Stimulated activated naive CD8-positive, alpha-beta T cell treated with anti-CD3 and anti-CD28 coated beads, Interleukin-15, amount 100 ng/mL, for 72 hours (primary cell): ENCODE results near the gene ZSCAN5A.

Experiments used
- ATAC-seq: fragments of 150-1000 bp; cut with Tn5 transposase; 2 replicates; pipeline ENCODE4 v1.10.0; 2021; ENCODE audit warnings: mild to moderate bottlenecking, moderate library complexity
- DNase-seq, 2 donors: peaks; one replicate each; pipeline ENCODE4 v3.0.0; 2021 to 2022
- H3K27ac Mint-ChIP-seq, 2 donors: one replicate each; pipeline ENCODE4 v1.8.0; 2022; ENCODE audit warnings: mild to moderate bottlenecking in 2 of 2, mixed read lengths in 2 of 2, moderate library complexity in 2 of 2
- H3K27me3 Mint-ChIP-seq: one replicate; pipeline ENCODE4 v1.8.0; 2022; ENCODE audit warnings: mixed read lengths
- H3K4me1 Mint-ChIP-seq: one replicate; pipeline ENCODE4 v1.8.0; 2022; ENCODE audit warnings: mild to moderate bottlenecking, mixed read lengths
- H3K4me3 Mint-ChIP-seq, 2 donors: one replicate each; pipeline ENCODE4 v1.8.0; 2022; ENCODE audit warnings: mild to moderate bottlenecking in 2 of 2, mixed read lengths in 2 of 2, moderate library complexity in 1 of 2
- H3K9me3 Mint-ChIP-seq, 2 donors: one replicate each; pipeline ENCODE4 v1.8.0; 2022; ENCODE audit warnings: mixed read lengths in 2 of 2

Gene ZSCAN5A

DNA sequence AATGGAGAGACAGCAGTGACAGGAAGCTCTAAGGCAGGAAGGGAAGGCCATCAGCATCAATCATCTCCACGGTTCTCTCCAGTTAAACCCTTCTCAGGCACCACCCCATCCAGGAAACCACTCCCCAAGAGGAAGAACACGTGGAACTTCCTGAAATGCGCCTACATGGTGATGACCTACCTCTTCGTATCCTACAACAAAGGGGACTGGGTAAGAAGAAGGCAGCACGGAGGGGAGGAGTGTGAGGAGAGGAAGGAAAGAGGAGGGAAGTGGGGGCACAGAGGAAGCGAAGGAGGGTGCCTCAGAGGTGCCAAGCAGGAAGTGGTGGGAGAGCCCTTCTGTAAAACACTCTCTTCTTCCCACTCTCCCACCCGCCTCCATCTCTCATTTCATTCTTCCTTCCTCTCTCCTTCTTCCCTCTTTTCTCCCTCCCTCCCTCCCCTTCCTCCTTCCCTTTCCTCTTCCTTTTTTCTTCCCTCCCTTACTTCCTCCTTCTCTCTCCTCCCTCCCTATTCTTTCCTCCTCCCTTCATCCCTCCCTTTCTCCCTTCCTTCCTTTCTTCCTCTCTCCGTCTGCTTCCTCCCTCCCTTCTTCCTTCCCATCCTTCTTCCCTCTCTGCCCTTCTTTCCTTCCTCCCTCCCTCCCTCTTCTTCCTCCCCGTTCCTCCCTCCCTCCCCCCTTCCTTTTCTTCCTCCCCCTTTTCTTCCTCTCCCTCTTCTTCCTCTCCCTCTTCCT, 12.6 kb downstream of the ZSCAN5A start:
- no peak for ATAC-seq
- peak overlapping the region; percentile 37 to 57 for H3K4me3 Mint-ChIP-seq
- H3K27ac Mint-ChIP-seq = peak overlapping the region; percentile 76 to 89

GRCh38 chr19:56301155-56301554, 13.5 kb downstream of the ZSCAN5A start:
- DNase-seq (no peak), ATAC-seq (no peak)
- H3K4me3 Mint-ChIP-seq = no peak overlapping the region
- peaks cover 25% of the 10 kb centered on the region for H3K4me1 Mint-ChIP-seq
- H3K27ac Mint-ChIP-seq = peak overlapping the region in 1 of 2 donors; percentile 76
- H3K9me3 Mint-ChIP-seq = peaks cover 0 to 7% of the 10 kb centered on the region in 2 donors
- H3K27me3 Mint-ChIP-seq = no peaks in the 10 kb centered on the region

More for the DNA sequence above, 12.6 kb downstream of the ZSCAN5A start:
- H3K27me3 Mint-ChIP-seq = no peaks in the 10 kb centered on the region
- peaks cover 0 to 7% of the 10 kb centered on the region in 2 donors for H3K9me3 Mint-ChIP-seq
- H3K4me1 Mint-ChIP-seq = peaks cover 25% of the 10 kb centered on the region
- no peak for DNase-seq

DNA sequence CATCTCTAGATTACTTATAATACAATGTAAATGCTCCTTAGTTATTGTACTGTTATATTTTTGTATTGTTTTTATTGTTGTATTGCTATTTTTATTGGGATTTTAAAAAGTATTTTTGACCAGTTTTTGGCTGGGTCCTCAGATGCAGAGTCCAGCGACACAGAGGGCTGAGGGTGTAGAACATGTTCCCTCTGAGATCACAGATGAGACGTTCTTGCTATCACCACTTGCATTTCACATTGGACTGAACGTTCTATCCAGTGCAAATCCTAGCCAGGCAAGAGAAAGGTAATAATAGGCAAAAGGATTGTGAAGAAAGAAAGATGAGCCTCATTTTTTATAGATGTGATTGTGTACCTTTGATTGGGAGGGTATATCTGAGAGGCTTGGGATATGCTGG, 15.0 kb downstream of the ZSCAN5A start:
- H3K9me3 Mint-ChIP-seq = peaks cover 0 to 7% of the 10 kb centered on the region in 2 donors
- no peak overlapping the region for H3K27ac Mint-ChIP-seq
- no peak overlapping the region for H3K4me3 Mint-ChIP-seq
- H3K27me3 Mint-ChIP-seq = no peaks in the 10 kb centered on the region
- DNase-seq = no peak
- peaks cover 25% of the 10 kb centered on the region for H3K4me1 Mint-ChIP-seq
- ATAC-seq = no peak

GRCh38 chr19:56297010-56297409, 17.6 kb downstream of the ZSCAN5A start:
- no peak for ATAC-seq
- peaks cover 7% of the 10 kb centered on the region for H3K4me1 Mint-ChIP-seq
- H3K27ac Mint-ChIP-seq = no peak overlapping the region

GRCh38 chr19:56295531-56296455, 18.8 kb downstream of the ZSCAN5A start:
- H3K27ac Mint-ChIP-seq = peak overlapping the region in 1 of 2 donors; percentile 61
- H3K4me3 Mint-ChIP-seq = no peak overlapping the region
- no peaks in the 10 kb centered on the region for H3K4me1 Mint-ChIP-seq
- no peak for DNase-seq
- ATAC-seq = no peak
- H3K9me3 Mint-ChIP-seq = no peaks in the 10 kb centered on the region
- H3K27me3 Mint-ChIP-seq = no peaks in the 10 kb centered on the region

More at GRCh38 chr19:56297010-56297409, 17.6 kb downstream of the ZSCAN5A start:
- peaks cover 0 to 7% of the 10 kb centered on the region in 2 donors for H3K9me3 Mint-ChIP-seq
- DNase-seq = no peak
- no peaks in the 10 kb centered on the region for H3K27me3 Mint-ChIP-seq
- no peak overlapping the region for H3K4me3 Mint-ChIP-seq

DNA sequence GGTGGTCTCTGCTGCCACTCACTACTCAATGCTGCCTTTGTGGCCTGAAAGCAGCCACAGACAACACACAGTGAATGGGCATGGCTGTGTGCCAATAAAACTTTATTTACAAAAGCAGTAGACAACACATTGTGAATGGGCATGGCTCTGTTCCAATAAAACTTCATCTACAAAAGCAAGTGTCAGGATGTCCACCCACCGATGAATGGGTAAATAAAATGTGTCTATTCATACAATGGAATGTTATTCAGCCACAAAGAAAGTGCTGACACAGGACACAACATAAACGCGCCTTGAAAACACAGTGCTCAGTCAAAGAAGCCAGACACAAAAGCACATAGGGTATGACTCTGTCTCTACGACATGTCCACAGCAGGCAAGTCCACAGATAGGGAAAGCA, 20.1 kb downstream of the ZSCAN5A start:
- Mint-ChIP-seq H3K4me1 (no peaks in the 10 kb centered on the region), H3K9me3 (no peaks in the 10 kb centered on the region), H3K27me3 (no peaks in the 10 kb centered on the region), H3K27ac (peak overlapping the region in 1 of 2 donors; percentile 19), H3K4me3 (no peak overlapping the region)
- DNase-seq = no peak
- no peak for ATAC-seq

GRCh38 chr19:56291867-56292266, 22.8 kb downstream of the ZSCAN5A start:
- Mint-ChIP-seq H3K4me1 (no peaks in the 10 kb centered on the region), H3K4me3 (no peak overlapping the region), H3K9me3 (no peaks in the 10 kb centered on the region), H3K27me3 (no peaks in the 10 kb centered on the region), H3K27ac (no peak overlapping the region)
- DNase-seq = no peak
- peak; percentile 58 for ATAC-seq

- H3K4me3 Mint-ChIP-seq = no peak overlapping the region
- no peaks in the 10 kb centered on the region for H3K9me3 Mint-ChIP-seq
These were observed 24.5 kb downstream of the ZSCAN5A start for GRCh38 chr19:56290104-56290503.

GRCh38 chr19:56284746-56285145, 29.9 kb downstream of the ZSCAN5A start:
- DNase-seq = no peak
- no peak for ATAC-seq
- H3K9me3 Mint-ChIP-seq = no peaks in the 10 kb centered on the region
- H3K27me3 Mint-ChIP-seq = no peaks in the 10 kb centered on the region
- no peaks in the 10 kb centered on the region for H3K4me1 Mint-ChIP-seq
- H3K27ac Mint-ChIP-seq = no peak overlapping the region
- no peak overlapping the region for H3K4me3 Mint-ChIP-seq

More at GRCh38 chr19:56290104-56290503, 24.5 kb downstream of the ZSCAN5A start:
- ATAC-seq (no peak), DNase-seq (no peak)
- Mint-ChIP-seq H3K4me1 (no peaks in the 10 kb centered on the region), H3K27me3 (no peaks in the 10 kb centered on the region), H3K27ac (no peak overlapping the region)

DNA sequence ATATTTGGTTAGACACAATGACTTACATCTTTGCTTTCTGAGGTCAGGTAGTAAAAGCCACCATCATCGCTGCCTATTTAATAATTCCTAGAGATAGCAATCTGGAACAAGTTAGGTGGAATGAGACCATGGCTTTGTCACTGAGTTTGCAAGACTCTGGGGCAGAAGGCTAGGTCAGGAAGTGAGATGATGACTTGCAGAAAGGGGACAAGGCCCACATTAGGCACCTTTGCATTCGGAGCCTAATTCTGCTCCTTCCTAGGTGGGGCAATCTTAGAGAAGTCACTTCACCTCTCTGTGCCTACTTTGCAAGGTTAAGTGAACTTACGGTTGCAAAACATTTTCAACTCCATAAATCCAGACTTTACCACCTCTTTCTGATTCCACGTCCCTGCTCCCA, 31.8 kb downstream of the ZSCAN5A start:
- Mint-ChIP-seq H3K4me3 (no peak overlapping the region), H3K4me1 (no peaks in the 10 kb centered on the region), H3K9me3 (no peaks in the 10 kb centered on the region), H3K27ac (no peak overlapping the region), H3K27me3 (no peaks in the 10 kb centered on the region)
- no peak for ATAC-seq
- no peak for DNase-seq

- no peaks in the 10 kb centered on the region for H3K9me3 Mint-ChIP-seq
- no peak for DNase-seq
- H3K27ac Mint-ChIP-seq = no peak overlapping the region
- no peaks in the 10 kb centered on the region for H3K4me1 Mint-ChIP-seq
- H3K27me3 Mint-ChIP-seq = no peaks in the 10 kb centered on the region
- no peak for ATAC-seq
- H3K4me3 Mint-ChIP-seq = no peak overlapping the region
These were observed 41.0 kb downstream of the ZSCAN5A start for GRCh38 chr19:56273563-56274117.

- no peak within 1 kb of the TSS for H3K4me3 Mint-ChIP-seq
- no peak for DNase-seq
- H3K27me3 Mint-ChIP-seq = no peaks in the 10 kb centered on the region
- H3K27ac Mint-ChIP-seq = no peak within 1 kb of the TSS
- ATAC-seq = no peak
- no peaks in the 10 kb centered on the region for H3K9me3 Mint-ChIP-seq
- H3K4me1 Mint-ChIP-seq = no peaks in the 10 kb centered on the region
These were observed 42.4 kb downstream of the ZSCAN5A start, which contains the start of gene EDDM13 for GRCh38 chr19:56272161-56272798. EDDM13 (plus strand) TSS chr19:56272748; CDS start chr19:56272835, 87 bp downstream.

GRCh38 chr19:56271151-56271550, 43.5 kb downstream of the ZSCAN5A start:
- Mint-ChIP-seq H3K27me3 (no peaks in the 10 kb centered on the region), H3K27ac (no peak overlapping the region), H3K9me3 (no peaks in the 10 kb centered on the region), H3K4me1 (no peaks in the 10 kb centered on the region), H3K4me3 (no peak overlapping the region)
- ATAC-seq (no peak), DNase-seq (no peak)

DNA sequence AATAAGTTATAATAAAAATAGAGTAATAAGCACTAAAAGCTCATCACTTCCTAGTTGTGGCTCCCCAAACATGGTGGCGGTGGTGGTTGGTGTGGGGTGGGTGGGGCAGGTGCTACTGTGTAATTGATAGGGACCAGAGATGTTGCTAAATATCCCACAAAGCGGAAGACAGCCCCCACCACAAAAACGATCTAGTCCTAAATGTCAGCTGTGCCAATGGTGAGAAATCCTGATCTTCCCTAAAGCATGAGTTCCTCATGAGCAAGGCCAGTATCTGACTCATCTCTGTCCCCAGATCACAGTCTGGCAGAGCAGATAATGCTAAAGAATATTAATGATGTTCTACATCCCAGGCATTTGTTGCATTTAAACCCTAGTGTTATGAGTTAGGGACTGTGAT, 44.0 kb downstream of the ZSCAN5A start:
- H3K9me3 Mint-ChIP-seq = no peaks in the 10 kb centered on the region
- no peak overlapping the region for H3K27ac Mint-ChIP-seq
- no peaks in the 10 kb centered on the region for H3K4me1 Mint-ChIP-seq
- no peak overlapping the region for H3K4me3 Mint-ChIP-seq
- DNase-seq = no peak
- no peaks in the 10 kb centered on the region for H3K27me3 Mint-ChIP-seq
- ATAC-seq = no peak

- ATAC-seq (no peak), DNase-seq (no peak)
- Mint-ChIP-seq H3K27ac (no peak overlapping the region), H3K4me3 (no peak overlapping the region), H3K27me3 (no peaks in the 10 kb centered on the region), H3K4me1 (no peaks in the 10 kb centered on the region), H3K9me3 (no peaks in the 10 kb centered on the region)
These were observed 45.3 kb downstream of the ZSCAN5A start for GRCh38 chr19:56269348-56269747.
